Esophagus squamous epithelium (tissue), 5 donors: ENCODE results near the gene TBRG4. TPM values are rescaled to one million over a fixed set of nuclear protein-coding genes. Genes with fewer than 3 reads are reported as not detected.
"Not testable (repeated sequence)": the region's sequence is repeated elsewhere in the genome, so short reads cannot be mapped to it uniquely, and the experiment has no call there.

Source experiments
- DNase-seq: peaks from one replicate; lab custom pipeline; 2025; lab: John Stamatoyannopoulos, UW
- H3K27ac ChIP-seq, 4 donors: fragments of 200-600 bp; sonication (generic); one replicate each; pipeline ENCODE4 v1.5.1; 2016 to 2019; ENCODE audit warnings: mild to moderate bottlenecking in 1 of 4
- H3K27me3 ChIP-seq, 4 donors: fragments of 200-600 bp; sonication (generic); 1 replicate in 3 of 4; 2 replicates in 1 of 4; pipeline versions ENCODE4 v1.5.1 to v1.6.0; 2017 to 2021; ENCODE audit warnings: antibody characterized with exemption in 1 of 4
- H3K36me3 ChIP-seq, 3 donors: fragments of 200-600 bp; sonication (generic); one replicate each; pipeline ENCODE4 v1.5.1; 2016 to 2019
- H3K4me1 ChIP-seq, 3 donors: fragments of 200-600 bp; sonication (generic); one replicate each; pipeline ENCODE4 v1.5.1; 2017 to 2019
- H3K4me3 ChIP-seq, 4 donors: fragments of 200-600 bp; sonication (generic); 1 replicate in 3 of 4; 2 replicates in 1 of 4; pipeline ENCODE4 v1.5.1; 2016 to 2019; ENCODE audit warnings: mild to moderate bottlenecking in 2 of 4, moderate library complexity in 1 of 4
- H3K9me3 ChIP-seq, 3 donors: fragments of 200-600 bp; sonication (generic); one replicate each; pipeline ENCODE4 v1.5.1; 2016 to 2019
- POLR2A ChIP-seq, 4 donors: fragments of 450-650 bp; IDR thresholded peaks; one replicate each; pipeline ENCODE4 v1.6.1; 2017; ENCODE audit warnings: antibody characterized with exemption in 4 of 4, mild to moderate bottlenecking in 4 of 4, moderate library complexity in 3 of 4
- WGBS, 2 donors: methylation state at CpG; one replicate each; pipeline ENCODE4 v1.1.5; 2018; 5-methylcytosine and 5-hydroxymethylcytosine counted together
- intact Hi-C: fragments of 100-400 bp; cut with DNase I; formaldehyde crosslinking; loops from one replicate; pipeline ENCODE4 v1.15.0; 2022
- total RNA-seq, 4 donors: library from RNA; depleted of rRNA; stranded (reverse); fragments of >200 nt; gene quantifications; one replicate each; pipeline ENCODE4 v1.1.0, GENCODE V29; 2016
- TF ChIP-seq, protein P1 (sequence below), 6 experiments: fragments of 450-650 bp in 4 of 6; fragments of 200-600 bp in 2 of 6; sonication (generic) in 2 of 6; IDR thresholded peaks; one replicate each; pipeline ENCODE4 v1.5.1; 2016 to 2019; ENCODE audit warnings: antibody characterized with exemption in 6 of 6, mild to moderate bottlenecking in 4 of 6, moderate library complexity in 4 of 6
- donor health status: DM: yes; HTN: yes; CAD: no.

The TBRG4 gene
- total RNA-seq, 4 donors from 2014 or later: 52.9 to 79.5 (median 65.4) TPM

GRCh38 chr7:45155357-45155900 is 43.9 kb upstream of the TBRG4 start:
- no peak for DNase-seq
- no peak overlapping the region for H3K27ac ChIP-seq
- peaks cover 0 to 36% (median 0%) of the 10 kb centered on the region in 4 donors for H3K27me3 ChIP-seq

DNA sequence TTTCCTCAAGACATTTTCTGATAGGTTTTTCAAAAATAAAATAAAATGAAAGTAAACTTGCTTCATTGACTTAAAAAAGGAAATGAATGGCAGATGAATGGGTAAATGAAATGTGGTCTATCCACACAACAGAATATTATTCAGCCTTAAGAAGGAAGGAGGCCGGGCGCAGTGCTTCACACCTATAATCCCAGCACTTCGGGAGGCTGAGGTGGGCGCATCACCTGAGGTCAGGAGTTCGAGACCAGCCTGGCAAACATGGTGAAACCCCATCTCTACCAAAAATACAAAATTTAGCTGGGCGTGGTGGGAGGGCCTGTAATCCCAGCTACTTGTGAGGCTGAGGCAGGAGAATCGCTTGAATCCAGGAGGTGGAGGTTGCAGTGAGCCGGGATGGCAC is 42.4 kb upstream of the TBRG4 start:
- DNase-seq, H3K27ac ChIP-seq, H3K4me3 ChIP-seq, H3K36me3 ChIP-seq, H3K9me3 ChIP-seq: not testable (repeated sequence)
- WGBS, 2 donors: 76 to 77% methylated on average over 8 of the region's 8 CpGs
- H3K27me3 ChIP-seq: peaks cover 0 to 36% (median 0%) of the 10 kb centered on the region in 4 donors
- intact Hi-C loops: loop anchor here (2.0 kb wide), 1 partner anchor 107 kb away; no protein-coding TSS in a partner anchor
- peaks cover 4 to 19% (median 11%) of the 10 kb centered on the region in 3 donors for H3K4me1 ChIP-seq

More at GRCh38 chr7:45155357-45155900, 43.9 kb upstream of the TBRG4 start:
- 73 to 83% methylated on average over 6 to 9 of the region's 9 CpGs for WGBS, 2 donors
- no peak for TF ChIP-seq POLR2A (IDR thresholded peaks at IDR 0.05)
- TF ChIP-seq, protein P1, sequence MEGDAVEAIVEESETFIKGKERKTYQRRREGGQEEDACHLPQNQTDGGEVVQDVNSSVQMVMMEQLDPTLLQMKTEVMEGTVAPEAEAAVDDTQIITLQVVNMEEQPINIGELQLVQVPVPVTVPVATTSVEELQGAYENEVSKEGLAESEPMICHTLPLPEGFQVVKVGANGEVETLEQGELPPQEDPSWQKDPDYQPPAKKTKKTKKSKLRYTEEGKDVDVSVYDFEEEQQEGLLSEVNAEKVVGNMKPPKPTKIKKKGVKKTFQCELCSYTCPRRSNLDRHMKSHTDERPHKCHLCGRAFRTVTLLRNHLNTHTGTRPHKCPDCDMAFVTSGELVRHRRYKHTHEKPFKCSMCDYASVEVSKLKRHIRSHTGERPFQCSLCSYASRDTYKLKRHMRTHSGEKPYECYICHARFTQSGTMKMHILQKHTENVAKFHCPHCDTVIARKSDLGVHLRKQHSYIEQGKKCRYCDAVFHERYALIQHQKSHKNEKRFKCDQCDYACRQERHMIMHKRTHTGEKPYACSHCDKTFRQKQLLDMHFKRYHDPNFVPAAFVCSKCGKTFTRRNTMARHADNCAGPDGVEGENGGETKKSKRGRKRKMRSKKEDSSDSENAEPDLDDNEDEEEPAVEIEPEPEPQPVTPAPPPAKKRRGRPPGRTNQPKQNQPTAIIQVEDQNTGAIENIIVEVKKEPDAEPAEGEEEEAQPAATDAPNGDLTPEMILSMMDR (IDR thresholded peaks at IDR 0.05): no peak
- Histone ChIP-seq H3K36me3 (no peaks in the 10 kb centered on the region), H3K4me3 (no peak overlapping the region), H3K9me3 (no peaks in the 10 kb centered on the region), H3K4me1 (peaks cover 4 to 19% (median 11%) of the 10 kb centered on the region in 3 donors)
- intact Hi-C loops: loop anchor here (2.0 kb wide), 1 partner anchor 105 kb away; no protein-coding TSS in a partner anchor

- DNase-seq: no peak
- intact Hi-C loops: no loop called here
- peaks cover 0 to 38% (median 0%) of the 10 kb centered on the region in 4 donors for H3K27me3 ChIP-seq
- peaks cover 4 to 19% (median 11%) of the 10 kb centered on the region in 3 donors for H3K4me1 ChIP-seq
- no peak overlapping the region for H3K27ac ChIP-seq
- no peak overlapping the region for H3K4me3 ChIP-seq
- H3K36me3 ChIP-seq: no peaks in the 10 kb centered on the region
- no peaks in the 10 kb centered on the region for H3K9me3 ChIP-seq
- WGBS, 2 donors: 42 to 54% methylated on average over 2 of the region's 3 CpGs
- TF ChIP-seq, protein P1 (IDR thresholded peaks at IDR 0.05): no peak
- TF ChIP-seq POLR2A (IDR thresholded peaks at IDR 0.05): no peak
These were observed 41.7 kb upstream of the TBRG4 start for GRCh38 chr7:45153233-45153632.

GRCh38 chr7:45151967-45152366 is 40.5 kb upstream of the TBRG4 start:
- Histone ChIP-seq H3K9me3 (no peaks in the 10 kb centered on the region), H3K4me1 (peaks cover 0 to 8% (median 4%) of the 10 kb centered on the region in 3 donors), H3K27me3 (peaks cover 0 to 34% (median 0%) of the 10 kb centered on the region in 4 donors), H3K27ac (no peak overlapping the region), H3K36me3 (no peaks in the 10 kb centered on the region), H3K4me3 (no peak overlapping the region)
- WGBS, 2 donors: 50 to 53% methylated on average over 3 of the region's 3 CpGs
- TF ChIP-seq POLR2A (IDR thresholded peaks at IDR 0.05): no peak
- TF ChIP-seq, protein P1 (IDR thresholded peaks at IDR 0.05): no peak
- intact Hi-C loops: no loop called here
- DNase-seq: no peak

GRCh38 chr7:45151131-45151684 is 39.7 kb upstream of the TBRG4 start:
- Histone ChIP-seq H3K4me1 (peaks cover 0 to 6% (median 4%) of the 10 kb centered on the region in 3 donors), H3K4me3 (no peak overlapping the region), H3K9me3 (no peaks in the 10 kb centered on the region), H3K27ac (no peak overlapping the region), H3K36me3 (no peaks in the 10 kb centered on the region), H3K27me3 (peaks cover 0 to 34% (median 0%) of the 10 kb centered on the region in 4 donors)
- TF ChIP-seq, protein P1 (IDR thresholded peaks at IDR 0.05): no peak
- no peak for TF ChIP-seq POLR2A (IDR thresholded peaks at IDR 0.05)
- 53 to 84% methylated on average over 3 to 6 of the region's 9 CpGs for WGBS, 2 donors
- intact Hi-C loops: no loop called here
- no peak for DNase-seq
